ENCODE results near the gene PNMA5.

PNMA5 gene

DNA sequence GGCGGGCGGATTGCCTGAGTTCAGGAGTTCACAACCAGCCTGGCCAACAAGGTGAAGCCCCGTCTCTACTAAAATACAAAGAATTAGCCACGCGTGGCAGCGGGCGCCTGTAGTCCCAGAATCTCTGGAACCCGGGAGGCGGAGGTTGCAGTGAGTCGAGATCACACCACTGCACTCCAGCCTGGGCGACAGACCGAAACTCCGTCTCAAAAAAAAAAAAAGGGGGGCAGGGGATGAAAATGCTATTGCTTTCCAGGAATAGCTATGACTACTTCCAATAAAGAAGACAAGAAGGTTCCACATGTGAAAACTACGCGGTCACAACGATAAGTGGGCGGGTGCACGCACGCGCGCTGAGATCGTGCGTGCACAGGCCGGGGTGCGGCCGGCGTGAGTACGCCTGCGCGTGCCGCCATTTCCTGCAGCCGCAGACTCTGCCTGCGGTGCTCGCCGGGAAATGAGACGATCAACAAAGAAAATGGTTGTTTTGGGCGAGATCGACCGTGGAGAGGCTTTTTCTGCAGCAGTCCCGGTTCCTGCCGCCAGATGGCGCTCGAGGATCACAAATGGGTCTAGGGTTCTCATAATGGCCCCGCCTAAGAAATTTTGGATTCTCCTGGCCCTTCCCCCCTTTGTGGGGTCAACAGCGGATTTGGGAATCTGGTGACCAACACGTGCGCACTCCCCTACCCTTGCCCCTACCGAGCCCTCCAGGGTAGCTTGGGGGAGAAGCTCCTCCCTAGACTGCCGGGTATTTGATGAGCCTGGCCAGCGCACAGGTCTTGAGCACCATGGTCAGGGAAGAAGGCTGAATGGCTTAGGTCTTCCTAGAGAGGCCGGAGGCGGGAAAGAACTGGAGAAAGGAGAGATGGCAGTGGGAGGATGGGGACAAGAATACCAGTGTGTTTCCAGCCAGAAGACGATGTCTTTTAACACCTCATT lies 35.1 kb downstream of the PNMA5 start:
- peak; percentile 93 for DNase-seq (ENCODE audit: low spot score)

GRCh38 chrX:152958047-152958446 lies 35.9 kb downstream of the PNMA5 start:
- no peak for DNase-seq (ENCODE audit: low spot score)

- no peak for DNase-seq (ENCODE audit: low spot score)
Observed at GRCh38 chrX:152950786-152951185, 43.1 kb downstream of the PNMA5 start.

- DNase-seq (ENCODE audit: low spot score), result no peak
Observed at GRCh38 chrX:152949114-152949513, 44.8 kb downstream of the PNMA5 start.

DNA sequence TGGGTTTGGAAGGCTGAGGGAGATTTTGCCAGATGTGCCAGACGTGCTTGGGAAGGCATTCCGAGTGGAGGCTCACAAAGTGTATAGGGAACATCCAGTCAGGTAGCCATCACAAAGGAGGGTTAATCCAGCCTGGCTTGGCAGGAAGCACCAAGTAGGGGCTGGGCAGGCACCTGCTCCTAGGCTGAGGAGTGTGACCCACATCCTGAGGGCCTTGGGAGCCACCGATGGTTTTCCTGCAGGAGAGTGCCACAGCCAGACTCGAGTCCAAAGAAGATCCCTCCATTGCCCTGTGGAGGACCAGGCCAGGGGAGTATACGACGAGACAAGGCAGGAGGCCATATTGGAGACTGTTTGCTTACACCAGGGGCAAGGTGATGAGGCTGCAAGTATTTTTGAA lies 47.2 kb downstream of the PNMA5 start:
- DNase-seq (ENCODE audit: low spot score), result no peak

GRCh38 chrX:152945021-152945979 lies 48.6 kb downstream of the PNMA5 start:
- DNase-seq (ENCODE audit: low spot score), result no peak

GRCh38 chrX:152943826-152944225 lies 50.1 kb downstream of the PNMA5 start:
- no peak for DNase-seq (ENCODE audit: low spot score)

GRCh38 chrX:152942077-152942442 lies 51.9 kb downstream of the PNMA5 start:
- DNase-seq (ENCODE audit: low spot score), result no peak

DNA sequence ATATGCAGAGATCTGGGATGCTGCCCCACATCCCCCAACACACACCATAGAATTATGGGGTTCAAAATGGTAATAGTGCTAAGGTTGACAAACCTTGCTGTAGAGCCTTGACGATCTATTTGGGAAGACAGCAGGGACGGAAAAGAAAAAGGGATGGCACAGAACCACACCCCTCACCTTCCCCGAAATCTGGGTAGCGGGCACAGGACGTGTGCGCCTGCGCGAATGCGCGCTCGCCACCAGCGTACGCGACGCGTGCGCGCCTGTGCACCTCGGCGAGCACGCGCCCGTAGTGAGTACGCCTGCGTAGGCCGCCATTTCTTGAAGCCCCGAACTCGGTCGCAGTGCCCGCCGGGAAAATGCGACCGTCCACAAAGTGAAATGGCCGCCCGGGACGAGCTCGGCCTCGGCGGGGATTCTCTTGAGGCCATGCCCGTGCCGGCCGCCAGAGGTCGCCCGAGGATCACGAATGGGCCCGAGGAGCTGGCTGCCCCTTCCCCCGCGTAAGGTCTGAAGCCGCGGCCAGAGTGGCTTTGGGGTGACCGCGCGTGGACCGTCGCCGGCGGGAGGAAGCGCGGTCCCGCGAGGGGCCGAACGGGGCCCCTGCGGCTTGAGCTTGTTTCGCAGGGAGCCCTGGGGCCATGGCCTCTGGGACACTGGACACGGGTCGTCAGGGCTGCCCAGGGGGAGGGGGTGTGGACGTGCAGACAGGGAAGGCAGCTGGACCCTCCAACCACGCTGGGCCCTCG lies 52.4 kb downstream of the PNMA5 start:
- DNase-seq (ENCODE audit: low spot score), result peak; percentile 97

All from COLO829 (cell line).